ENCODE data around the gene OR5A2. TPM values are rescaled to one million over a fixed set of nuclear protein-coding genes. Genes with fewer than 3 reads are reported as not detected.

Gene OR5A2
- total and polyA plus RNA-seq, 2 experiments from 2014 or later: not detected

- TF ChIP-seq ZNF462 (CRISPR knock-in tag; IDR thresholded peaks at IDR 0.05) (no peak), CREB1 (CRISPR knock-in tag; IDR thresholded peaks at IDR 0.05; ENCODE audit: low read depth) (no peak), STAT1 (IDR thresholded peaks at IDR 0.05; ENCODE audit: unreplicated experiment) (no peak), ZNF114 (CRISPR knock-in tag; IDR thresholded peaks at IDR 0.05) (no peak), NANOG (IDR thresholded peaks at IDR 0.05; ENCODE audit: borderline replicate concordance) (no peak)
Observed at GRCh38 chr11:59437770-59438169, 11.6 kb upstream of the OR5A2 start (continued).

GRCh38 chr11:59436169-59436568, 10.0 kb upstream of the OR5A2 start, which contains the start of gene OR5A1:
TSS of gene OR5A1 (plus strand) at chr11:59436469. CDS start at chr11:59443169, 6,700 bp downstream.
- Histone ChIP-seq H3K4me1 (ENCODE audit: insufficient read depth) (0 out of 2 replicates have a peak, but pooled peaks cover 3% of the 10 kb centered on the region), H3K27ac (ENCODE audit: low read depth) (no peak within 1 kb of the TSS), H2AFZ (no peak within 1 kb of the TSS), H3K36me3 (ENCODE audit: insufficient read depth) (no peaks in the 10 kb centered on the region), H3K4me2 (no peak within 1 kb of the TSS), H4K20me1 (replicated peaks; ENCODE audit: insufficient read depth) (no peaks in the 10 kb centered on the region), H3K27me3 (ENCODE audit: insufficient read depth) (no peaks in the 10 kb centered on the region), H3F3A (replicated peaks; ENCODE audit: low read depth) (no peaks in the 10 kb centered on the region), H3K9me2 (ENCODE audit: insufficient read depth) (peaks cover 3% of the 10 kb centered on the region; the same call in 1 of the 2 replicates), H3K79me2 (replicated peaks; ENCODE audit: insufficient read depth) (no peaks in the 10 kb centered on the region), H3K4me3 (no peak within 1 kb of the TSS)
- ATAC-seq: no peak
- no peaks in the 10 kb centered on the region for H3K36me3 Mint-ChIP-seq (ENCODE audit: low read depth)
- no peak for DNase-seq (ENCODE audit: low spot score)
- no peak within 1 kb of the TSS for H3K4me3 Mint-ChIP-seq
- no peaks in the 10 kb centered on the region for H3K9me3 Mint-ChIP-seq
- no peak within 1 kb of the TSS for H3K27ac Mint-ChIP-seq
- peaks cover 2% of the 10 kb centered on the region for H3K27me3 Mint-ChIP-seq (ENCODE audit: insufficient read depth, low read depth, poor library complexity)
- H3K4me1 Mint-ChIP-seq: peaks cover 9% of the 10 kb centered on the region; the same call in 2 of the 3 replicates
- TF ChIP-seq NANOG (IDR thresholded peaks at IDR 0.05; ENCODE audit: borderline replicate concordance): no peak
- TF ChIP-seq JUNB (IDR thresholded peaks at IDR 0.05; ENCODE audit: unreplicated experiment): no peak
- no peak for TF ChIP-seq REST (IDR thresholded peaks at IDR 0.05; ENCODE audit: unreplicated experiment)
- no peak for TF ChIP-seq EZH2 (IDR thresholded peaks at IDR 0.05; ENCODE audit: low read depth, unreplicated experiment)
- TF ChIP-seq CTCF (conservative IDR thresholded peaks at IDR 0.05; ENCODE audit: low read depth in 2 of 2): no peak
- no peak for TF ChIP-seq STAT1 (IDR thresholded peaks at IDR 0.05; ENCODE audit: unreplicated experiment)

All from GM23338 (cell line).